ENCODE results near the gene LSMEM2. TPM values are rescaled to one million over a fixed set of nuclear protein-coding genes. Genes with fewer than 3 reads are reported as not detected.
"Not testable (repeated sequence)": the region's sequence is repeated elsewhere in the genome, so short reads cannot be mapped to it uniquely, and the experiment has no call there.

The LSMEM2 gene
- total RNA-seq, 3 donors from 2014 or later: 0.13 TPM; not detected in 2

GRCh38 chr3:50302095-50303012 lies 23.5 kb downstream of the LSMEM2 start:
- H3K27me3 Mint-ChIP-seq (ENCODE audit: low read depth): no peaks in the 10 kb centered on the region
- DNase-seq (no peak), ATAC-seq (no peak)
- no peaks in the 10 kb centered on the region for H3K9me3 Mint-ChIP-seq
- H3K4me3 Mint-ChIP-seq: no peak overlapping the region
- peaks cover 26% of the 10 kb centered on the region for H3K4me1 Mint-ChIP-seq (ENCODE audit: low read depth)
- H3K36me3 Mint-ChIP-seq (ENCODE audit: insufficient read depth): no peaks in the 10 kb centered on the region

- Mint-ChIP-seq H3K4me1 (ENCODE audit: low read depth) (peaks cover 22% of the 10 kb centered on the region), H3K9me3 (no peaks in the 10 kb centered on the region), H3K27me3 (ENCODE audit: low read depth) (no peaks in the 10 kb centered on the region), H3K36me3 (ENCODE audit: insufficient read depth) (no peaks in the 10 kb centered on the region), H3K4me3 (no peak within 1 kb of the TSS)
- DNase-seq (no peak), ATAC-seq (no peak)
Measured at GRCh38 chr3:50303013-50303815, 24.3 kb downstream of the LSMEM2 start, which contains the start of gene HYAL1. HYAL1 (minus strand) TSS chr3:50303574; CDS start chr3:50302956, 618 bp downstream.

- Mint-ChIP-seq H3K4me1 (ENCODE audit: low read depth) (peaks cover 18% of the 10 kb centered on the region), H3K4me3 (no peak overlapping the region), H3K27me3 (ENCODE audit: low read depth) (no peaks in the 10 kb centered on the region), H3K9me3 (no peaks in the 10 kb centered on the region), H3K36me3 (ENCODE audit: insufficient read depth) (no peaks in the 10 kb centered on the region)
- ATAC-seq (peak; percentile 67 to 69), DNase-seq (no peak)
Measured at GRCh38 chr3:50304601-50305000, 25.7 kb downstream of the LSMEM2 start.

GRCh38 chr3:50312041-50312440 lies 33.2 kb downstream of the LSMEM2 start:
- ATAC-seq: not testable (repeated sequence)

GRCh38 chr3:50314342-50314741 lies 35.5 kb downstream of the LSMEM2 start:
- H3K4me1 Mint-ChIP-seq (ENCODE audit: low read depth): peaks cover 24% of the 10 kb centered on the region
- no peak overlapping the region for H3K4me3 Mint-ChIP-seq
- H3K36me3 Mint-ChIP-seq (ENCODE audit: insufficient read depth): peaks cover 1% of the 10 kb centered on the region
- no peaks in the 10 kb centered on the region for H3K9me3 Mint-ChIP-seq
- no peaks in the 10 kb centered on the region for H3K27me3 Mint-ChIP-seq (ENCODE audit: low read depth)
- DNase-seq (no peak), ATAC-seq (no peak)

More at GRCh38 chr3:50312041-50312440, 33.2 kb downstream of the LSMEM2 start:
- H3K36me3 Mint-ChIP-seq (ENCODE audit: insufficient read depth); H3K9me3 Mint-ChIP-seq; H3K27me3 Mint-ChIP-seq (ENCODE audit: low read depth); H3K4me3 Mint-ChIP-seq; DNase-seq: not testable (repeated sequence)
- peaks cover 12% of the 10 kb centered on the region for H3K4me1 Mint-ChIP-seq (ENCODE audit: low read depth)

GRCh38 chr3:50314816-50315215 lies 35.9 kb downstream of the LSMEM2 start:
- DNase-seq: no peak
- Mint-ChIP-seq H3K36me3 (ENCODE audit: insufficient read depth) (peaks cover 1% of the 10 kb centered on the region), H3K4me3 (no peak overlapping the region), H3K9me3 (no peaks in the 10 kb centered on the region), H3K27me3 (ENCODE audit: low read depth) (no peaks in the 10 kb centered on the region), H3K4me1 (ENCODE audit: low read depth) (peaks cover 28% of the 10 kb centered on the region)
- no peak for ATAC-seq

GRCh38 chr3:50316657-50317242 lies 37.9 kb downstream of the LSMEM2 start:
- ATAC-seq: peak; percentile 13 to 27
- Mint-ChIP-seq H3K4me1 (ENCODE audit: low read depth) (peaks cover 37% of the 10 kb centered on the region), H3K36me3 (ENCODE audit: insufficient read depth) (peaks cover 1% of the 10 kb centered on the region), H3K9me3 (no peaks in the 10 kb centered on the region), H3K4me3 (peak overlapping the region; percentile 28), H3K27me3 (ENCODE audit: low read depth) (no peaks in the 10 kb centered on the region)
- peak; percentile 70 for DNase-seq

GRCh38 chr3:50317300-50317699 lies 38.4 kb downstream of the LSMEM2 start:
- no peaks in the 10 kb centered on the region for H3K9me3 Mint-ChIP-seq
- no peak for DNase-seq
- H3K36me3 Mint-ChIP-seq (ENCODE audit: insufficient read depth): peaks cover 1% of the 10 kb centered on the region
- H3K4me1 Mint-ChIP-seq (ENCODE audit: low read depth): peaks cover 37% of the 10 kb centered on the region
- H3K4me3 Mint-ChIP-seq: no peak overlapping the region
- ATAC-seq: no peak
- no peaks in the 10 kb centered on the region for H3K27me3 Mint-ChIP-seq (ENCODE audit: low read depth)

- no peak for ATAC-seq
- Mint-ChIP-seq H3K27me3 (ENCODE audit: low read depth) (no peaks in the 10 kb centered on the region), H3K4me1 (ENCODE audit: low read depth) (peaks cover 37% of the 10 kb centered on the region), H3K4me3 (no peak overlapping the region), H3K9me3 (no peaks in the 10 kb centered on the region), H3K36me3 (ENCODE audit: insufficient read depth) (peaks cover 1% of the 10 kb centered on the region)
- no peak for DNase-seq
Measured at GRCh38 chr3:50318163-50318562, 39.3 kb downstream of the LSMEM2 start.

- Mint-ChIP-seq H3K27me3 (ENCODE audit: low read depth) (no peaks in the 10 kb centered on the region), H3K4me1 (ENCODE audit: low read depth) (peaks cover 37% of the 10 kb centered on the region), H3K9me3 (no peaks in the 10 kb centered on the region), H3K4me3 (no peak overlapping the region), H3K36me3 (ENCODE audit: insufficient read depth) (peaks cover 1% of the 10 kb centered on the region)
- ATAC-seq (no peak), DNase-seq (no peak)
Measured at GRCh38 chr3:50318615-50319014, 39.7 kb downstream of the LSMEM2 start.

- Mint-ChIP-seq H3K4me3 (peak overlapping the region; percentile 89), H3K9me3 (no peaks in the 10 kb centered on the region), H3K36me3 (ENCODE audit: insufficient read depth) (no peaks in the 10 kb centered on the region), H3K4me1 (ENCODE audit: low read depth) (peaks cover 37% of the 10 kb centered on the region), H3K27me3 (ENCODE audit: low read depth) (no peaks in the 10 kb centered on the region)
- no peak for DNase-seq
- no peak for ATAC-seq
Measured at GRCh38 chr3:50319181-50319893, 40.5 kb downstream of the LSMEM2 start.

- peaks cover 43% of the 10 kb centered on the region for H3K4me1 Mint-ChIP-seq (ENCODE audit: low read depth)
- H3K4me3 Mint-ChIP-seq: peak overlapping the region; percentile 89
- H3K27me3 Mint-ChIP-seq (ENCODE audit: low read depth): no peaks in the 10 kb centered on the region
- ATAC-seq (no peak), DNase-seq (no peak)
- H3K36me3 Mint-ChIP-seq (ENCODE audit: insufficient read depth): no peaks in the 10 kb centered on the region
- no peaks in the 10 kb centered on the region for H3K9me3 Mint-ChIP-seq
Measured at GRCh38 chr3:50319894-50320625, 41.2 kb downstream of the LSMEM2 start.

GRCh38 chr3:50320853-50321335 lies 42.0 kb downstream of the LSMEM2 start:
- DNase-seq (peak; percentile 55), ATAC-seq (peak; percentile 60 to 67)
- Mint-ChIP-seq H3K4me3 (peak overlapping the region; percentile 89), H3K9me3 (no peaks in the 10 kb centered on the region), H3K36me3 (ENCODE audit: insufficient read depth) (peaks cover 3% of the 10 kb centered on the region), H3K4me1 (ENCODE audit: low read depth) (peaks cover 41% of the 10 kb centered on the region), H3K27me3 (ENCODE audit: low read depth) (no peaks in the 10 kb centered on the region)

Data from activated T-cell treated with anti-CD3 and anti-CD28 coated beads, Interleukin-2, amount 50 U/mL, for 4 hours (primary cell).